OCI-LY7 (cell line): Measurements from ENCODE around the gene ZNF506. TPM values are rescaled to one million over a fixed set of nuclear protein-coding genes. Genes with fewer than 3 reads are reported as not detected.

Experiments
- BruUV-seq: library from RNA; stranded (reverse); fragments of 400-500 nt; replicated peaks from 2 replicates; lab custom pipeline; 2021; lab: Mats Ljungman, UMichigan
- CTCF ChIA-PET: fragments of 300-600 bp; sonication (Branson Sonifier 250); formaldehyde crosslinking; loops from one replicate; lab custom pipeline; 2022; ENCODE audit warnings: antibody characterized with exemption; ENCODE audit not compliant: unreplicated experiment; lab: Charles Lee
- POLR2A ChIA-PET: fragments of 300-600 bp; sonication (Branson Sonifier 250); formaldehyde crosslinking; loops from one replicate; lab custom pipeline; 2022; ENCODE audit warnings: antibody characterized with exemption; lab: Charles Lee
- DNase-seq: peaks from one replicate; pipeline ENCODE4 v3.0.0-alpha.2; 2015; ENCODE audit warnings: low spot score
- H2AFZ ChIP-seq: fragments of 200-600 bp; sonication (generic), shearing (Covaris generic); 2 replicates; pipeline ENCODE4 v1.6.1; 2014; ENCODE audit warnings: mild to moderate bottlenecking, antibody characterized with exemption, low read length, moderate library complexity
- H3K27ac ChIP-seq: fragments of 200-600 bp; sonication (generic); 2 replicates; pipeline ENCODE4 v1.5.1; 2014; ENCODE audit warnings: mixed run types, low read depth, mild to moderate bottlenecking, moderate library complexity, low read length, inconsistent platforms; ENCODE audit not compliant: poor library complexity, severe bottlenecking
- H3K36me3 ChIP-seq: fragments of 200-600 bp; sonication (generic); 2 replicates; pipeline ENCODE4 v1.6.1; 2014; ENCODE audit warnings: mild to moderate bottlenecking, antibody characterized with exemption, low read length, moderate library complexity, mixed read lengths; ENCODE audit not compliant: insufficient read depth
- H3K4me1 ChIP-seq: fragments of 200-600 bp; sonication (generic); 2 replicates; pipeline ENCODE4 v1.5.1; 2014; ENCODE audit warnings: mild to moderate bottlenecking, low read length; ENCODE audit not compliant: insufficient read depth, poor library complexity, severe bottlenecking
- H3K4me2 ChIP-seq: fragments of 200-600 bp; sonication (generic); 2 replicates; pipeline ENCODE4 v1.6.1; 2014; ENCODE audit warnings: mild to moderate bottlenecking, low read length
- H3K4me3 ChIP-seq: fragments of 200-600 bp; sonication (generic); 2 replicates; pipeline ENCODE4 v1.5.1; 2014; ENCODE audit warnings: mild to moderate bottlenecking, low read depth, low read length; ENCODE audit not compliant: poor library complexity, severe bottlenecking
- H3K79me2 ChIP-seq: fragments of 200-600 bp; sonication (generic); 2 replicates; pipeline ENCODE4 v1.6.1; 2016; ENCODE audit warnings: low read depth, mild to moderate bottlenecking, low read length, moderate library complexity, mixed read lengths; ENCODE audit not compliant: insufficient read depth
- H3K9me2 ChIP-seq: fragments of 200-600 bp; sonication (generic); 2 replicates; pipeline ENCODE4 v1.6.1; 2016; ENCODE audit warnings: mild to moderate bottlenecking, low read length, mixed read lengths; ENCODE audit not compliant: insufficient read depth
- H3K9me3 ChIP-seq: fragments of 200-600 bp; sonication (generic); 2 replicates; pipeline ENCODE4 v1.6.1; 2014; ENCODE audit warnings: mild to moderate bottlenecking, mixed run types, low read length, mixed read lengths
- H4K20me1 ChIP-seq: fragments of 200-600 bp; sonication (generic); 2 replicates; pipeline ENCODE4 v1.6.1; 2014; ENCODE audit warnings: mild to moderate bottlenecking, antibody characterized with exemption, low read length, moderate library complexity, mixed read lengths; ENCODE audit not compliant: insufficient read depth
- EZH2phosphoT487 ChIP-seq: fragments of 200-600 bp; sonication (generic); IDR thresholded peaks from 2 replicates; pipeline ENCODE4 v1.6.1; 2018; ENCODE audit warnings: low read depth, borderline replicate concordance, mild to moderate bottlenecking, mixed run types, antibody characterized with exemption, low read length, moderate library complexity, mixed read lengths
- intact Hi-C: fragments of 100-400 bp; cut with micrococcal nuclease; formaldehyde crosslinking; loops from one replicate; pipeline ENCODE4 v1.10.0; 2022; ENCODE audit not compliant: unreplicated experiment
- total RNA-seq, 2 experiments: library from RNA; depleted of rRNA in 1 of 2; stranded (reverse); fragments of >200 nt in 1 of 2; shearing (Covaris generic) in 1 of 2; gene quantifications; 2 replicates each; pipeline ENCODE4 v1.2.3, GENCODE V29; 2014 to 2022
- TF ChIP-seq, protein P1 (sequence below): fragments of 200-600 bp; sonication (generic); conservative IDR thresholded peaks from 2 replicates; pipeline ENCODE4 v1.5.1; 2014; ENCODE audit warnings: mild to moderate bottlenecking, antibody characterized with exemption, low read length, moderate library complexity, mixed read lengths

The ZNF506 gene
- total RNA-seq, 2 experiments from 2014 or later, result 29.7 to 36.4 TPM

DNA sequence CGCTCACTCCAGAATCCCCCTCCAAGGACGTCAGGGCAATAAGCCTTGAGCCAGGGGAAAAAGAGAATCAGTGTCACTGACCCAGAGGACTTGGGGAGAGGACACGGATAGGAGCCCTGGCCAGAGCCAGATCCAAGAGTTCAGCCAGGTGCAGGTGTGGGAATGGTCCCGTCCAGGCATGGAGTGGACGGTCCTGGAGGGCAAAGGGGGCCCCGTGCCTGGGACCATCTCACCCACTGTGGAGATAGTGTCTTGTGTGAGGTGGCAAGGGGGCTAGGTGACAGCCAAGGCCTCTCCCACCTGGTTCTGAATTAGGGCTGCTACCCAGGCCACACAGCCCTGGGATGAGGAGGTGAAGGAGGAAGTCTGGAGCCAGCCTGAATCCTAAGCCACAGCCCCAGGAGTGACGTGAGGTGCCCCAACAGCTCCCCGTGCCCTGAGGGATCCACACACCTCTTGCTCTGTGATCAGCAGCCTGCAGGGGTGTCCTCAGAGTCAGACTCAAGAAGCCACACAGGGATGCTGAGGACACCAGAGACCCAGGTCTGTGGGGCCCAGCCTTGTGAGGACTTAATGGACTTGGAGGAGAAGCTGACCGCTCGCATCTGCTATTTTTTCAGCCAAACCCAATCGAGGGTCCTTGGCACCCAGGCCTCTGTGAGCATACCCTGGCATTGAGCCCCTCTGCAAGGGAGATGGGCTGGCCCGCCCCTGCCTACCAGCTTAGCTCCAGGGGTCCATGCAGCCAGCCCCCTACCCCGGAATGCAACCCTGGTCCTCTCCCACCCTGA lies 72.2 kb downstream of the ZNF506 start:
- POLR2A ChIA-PET, result no interaction called here
- no TSS peak for BruUV-seq

GRCh38 chr19:19748249-19748938 lies 73.2 kb downstream of the ZNF506 start:
- H3K9me2 ChIP-seq, result no peaks in the 10 kb centered on the region
- H4K20me1 ChIP-seq, result no peaks in the 10 kb centered on the region
- H3K4me2 ChIP-seq, result no peak overlapping the region
- no peaks in the 10 kb centered on the region for H3K79me2 ChIP-seq
- no TSS peak for BruUV-seq
- intact Hi-C loops, result loop anchor here (10.0 kb wide), 1 partner anchor 214 kb away; the partner anchor contains the start of gene CILP2
- POLR2A ChIA-PET, result no interaction called here
- DNase-seq, result no peak
- no peaks in the 10 kb centered on the region for H3K4me1 ChIP-seq
- H3K36me3 ChIP-seq, result no peaks in the 10 kb centered on the region
- no peak overlapping the region for H3K27ac ChIP-seq
- H3K4me3 ChIP-seq, result no peak overlapping the region
- TF ChIP-seq, protein P1, sequence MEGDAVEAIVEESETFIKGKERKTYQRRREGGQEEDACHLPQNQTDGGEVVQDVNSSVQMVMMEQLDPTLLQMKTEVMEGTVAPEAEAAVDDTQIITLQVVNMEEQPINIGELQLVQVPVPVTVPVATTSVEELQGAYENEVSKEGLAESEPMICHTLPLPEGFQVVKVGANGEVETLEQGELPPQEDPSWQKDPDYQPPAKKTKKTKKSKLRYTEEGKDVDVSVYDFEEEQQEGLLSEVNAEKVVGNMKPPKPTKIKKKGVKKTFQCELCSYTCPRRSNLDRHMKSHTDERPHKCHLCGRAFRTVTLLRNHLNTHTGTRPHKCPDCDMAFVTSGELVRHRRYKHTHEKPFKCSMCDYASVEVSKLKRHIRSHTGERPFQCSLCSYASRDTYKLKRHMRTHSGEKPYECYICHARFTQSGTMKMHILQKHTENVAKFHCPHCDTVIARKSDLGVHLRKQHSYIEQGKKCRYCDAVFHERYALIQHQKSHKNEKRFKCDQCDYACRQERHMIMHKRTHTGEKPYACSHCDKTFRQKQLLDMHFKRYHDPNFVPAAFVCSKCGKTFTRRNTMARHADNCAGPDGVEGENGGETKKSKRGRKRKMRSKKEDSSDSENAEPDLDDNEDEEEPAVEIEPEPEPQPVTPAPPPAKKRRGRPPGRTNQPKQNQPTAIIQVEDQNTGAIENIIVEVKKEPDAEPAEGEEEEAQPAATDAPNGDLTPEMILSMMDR, result no peak
- TF ChIP-seq EZH2phosphoT487, result no peak
- no peak overlapping the region for H2AFZ ChIP-seq
- H3K9me3 ChIP-seq, result no peaks in the 10 kb centered on the region
- CTCF ChIA-PET, result no interaction called here

More for the DNA sequence above, 72.2 kb downstream of the ZNF506 start:
- Histone ChIP-seq H3K27ac (no peak overlapping the region), H2AFZ (no peak overlapping the region), H3K79me2 (no peaks in the 10 kb centered on the region), H4K20me1 (no peaks in the 10 kb centered on the region), H3K4me1 (no peaks in the 10 kb centered on the region), H3K4me2 (no peak overlapping the region), H3K9me3 (no peaks in the 10 kb centered on the region), H3K4me3 (no peak overlapping the region), H3K9me2 (no peaks in the 10 kb centered on the region), H3K36me3 (no peaks in the 10 kb centered on the region)
- intact Hi-C loops, result loop anchor here (10.0 kb wide), 1 partner anchor 215 kb away; the partner anchor contains the start of gene CILP2
- CTCF ChIA-PET, result no interaction called here
- no peak for DNase-seq
- TF ChIP-seq, protein P1, result no peak
- TF ChIP-seq EZH2phosphoT487, result no peak
